Keratinocyte (primary cell): ENCODE results near the gene CDKN2C. TPM values are rescaled to one million over a fixed set of nuclear protein-coding genes. Genes with fewer than 3 reads are reported as not detected.

Experiments
- DNase-seq: peaks from one replicate; pipeline ENCODE4 v3.0.0-alpha.2; 2011; ENCODE audit warnings: low read depth, missing footprints, low spot score
- FAIRE-seq: peaks from 2 replicates; lab custom pipeline; 2011; peaks lifted over from hg19 to GRCh38; lab: Jason Lieb, UNC
- H2AFZ ChIP-seq: 2 replicates; pipeline ENCODE4 v1.6.0; 2012; ENCODE audit warnings: low read length, control low read depth, inconsistent platforms; ENCODE audit not compliant: control insufficient read depth
- H3K27ac ChIP-seq: 2 replicates; pipeline ENCODE4 v1.5.1; 2011; ENCODE audit warnings: low read length; ENCODE audit not compliant: control insufficient read depth, insufficient read depth
- H3K27me3 ChIP-seq: 3 replicates; pipeline ENCODE4 v1.6.0; 2011; ENCODE audit warnings: low read length; ENCODE audit not compliant: control insufficient read depth, insufficient read depth; ENCODE audit errors: extremely low read depth
- H3K36me3 ChIP-seq, 2 experiments: 2 replicates in 1 of 2; 3 replicates in 1 of 2; pipeline ENCODE4 v1.5.1; 2011; ENCODE audit warnings: low read length in 2 of 2, mild to moderate bottlenecking in 1 of 2; ENCODE audit not compliant: control insufficient read depth in 2 of 2, insufficient read depth in 2 of 2; ENCODE audit errors: extremely low read depth in 1 of 2
- H3K4me1 ChIP-seq: 3 replicates; pipeline ENCODE4 v1.5.1; 2011; ENCODE audit warnings: low read length; ENCODE audit not compliant: control insufficient read depth, insufficient read depth; ENCODE audit errors: extremely low read depth
- H3K4me2 ChIP-seq: 3 replicates; pipeline ENCODE4 v1.6.0; 2011; ENCODE audit warnings: low read depth, low read length; ENCODE audit not compliant: control insufficient read depth, insufficient read depth; ENCODE audit errors: extremely low read depth
- H3K4me3 ChIP-seq, 3 experiments: fragments of 200-600 bp in 1 of 3; sonication (generic) in 1 of 3; 2 replicates in 2 of 3; 3 replicates in 1 of 3; pipeline ENCODE4 v1.5.1; 2011 to 2016; ENCODE audit warnings: low read length in 3 of 3, mild to moderate bottlenecking in 3 of 3, control low read depth in 2 of 3, inconsistent platforms in 1 of 3, low read depth in 1 of 3, mixed read lengths in 1 of 3, mixed run types in 1 of 3, moderate library complexity in 1 of 3; ENCODE audit not compliant: control insufficient read depth in 2 of 3, insufficient read depth in 2 of 3; ENCODE audit errors: extremely low read depth in 1 of 3
- H3K79me2 ChIP-seq: 2 replicates; pipeline ENCODE4 v1.6.0; 2012; ENCODE audit warnings: low read length; ENCODE audit not compliant: control insufficient read depth, insufficient read depth
- H3K9ac ChIP-seq: 3 replicates; pipeline ENCODE4 v1.6.0; 2011; ENCODE audit warnings: low read length; ENCODE audit not compliant: control insufficient read depth, insufficient read depth; ENCODE audit errors: extremely low read depth
- H3K9me1 ChIP-seq: 3 replicates; pipeline ENCODE4 v1.6.0; 2011; ENCODE audit warnings: low read length; ENCODE audit not compliant: control insufficient read depth, insufficient read depth; ENCODE audit errors: extremely low read depth
- H3K9me3 ChIP-seq: 2 replicates; pipeline ENCODE4 v1.5.1; 2012; ENCODE audit warnings: low read depth, low read length; ENCODE audit not compliant: control insufficient read depth
- H4K20me1 ChIP-seq: 3 replicates; pipeline ENCODE4 v1.6.0; 2011; ENCODE audit warnings: low read length; ENCODE audit not compliant: control insufficient read depth, insufficient read depth; ENCODE audit errors: extremely low read depth
- CTCF ChIP-seq, 3 experiments: IDR thresholded peaks in 1 of 3; conservative IDR thresholded peaks in 1 of 3; optimal IDR thresholded peaks in 1 of 3; 2 replicates in 2 of 3; 3 replicates in 1 of 3; pipeline versions ENCODE3 to v1.5.1; 2011; ENCODE audit warnings: low read length in 3 of 3, mild to moderate bottlenecking in 3 of 3, moderate library complexity in 2 of 3, control low read depth in 1 of 3, inconsistent platforms in 1 of 3; ENCODE audit not compliant: insufficient read depth in 2 of 3; ENCODE audit errors: extremely low read depth in 1 of 3
- EZH2 ChIP-seq: IDR thresholded peaks from one replicate; pipeline ENCODE4 v1.6.1; 2012; ENCODE audit warnings: inconsistent platforms, mild to moderate bottlenecking, low read length, moderate library complexity
- dilution Hi-C: fragments of 300-500 bp; cut with MboI; formaldehyde crosslinking; loops from one replicate; pipeline ENCODE4 v1.7.0; 2020; ENCODE audit warnings: low sequenced_read_pairs; ENCODE audit not compliant: extremely low pct_ligation_motif_present
- polyA plus RNA-seq, 5 experiments: library from polyadenylated mRNA; depleted of rRNA in 3 of 5; stranded (reverse) in 3 of 5; stranded (forward) in 1 of 5; unstranded in 1 of 5; fragments of >200 nt; gene quantifications; 1 replicate in 1 of 5; 2 replicates in 3 of 5; 3 replicates in 1 of 5; pipeline versions ENCODE4 v1.2.1 to v1.2.3, GENCODE V29; 2011 to 2012; ENCODE audit warnings: missing spikeins in 2 of 5, low read depth in 1 of 5, low replicate concordance in 1 of 5

The CDKN2C gene
- polyA plus RNA-seq, 1 donor (not counting 4 experiments of a cell fraction or from before 2014, with no cell fraction given) = 1.3 TPM

- H3K4me3 ChIP-seq = peak within 1 kb of the TSS; percentile 60 to 95 (median 94)
- H3K9ac ChIP-seq = peak within 1 kb of the TSS; percentile 86
- H3K4me2 ChIP-seq = peak within 1 kb of the TSS; percentile 100
- FAIRE-seq = peak; percentile 85
- dilution Hi-C loops = no loop called here
- no peaks in the 10 kb centered on the region for H3K36me3 ChIP-seq
- H3K79me2 ChIP-seq = peaks cover 39% of the 10 kb centered on the region
- H4K20me1 ChIP-seq = no peaks in the 10 kb centered on the region
- peak; percentile 90 for DNase-seq
- no peaks in the 10 kb centered on the region for H3K27me3 ChIP-seq
- H3K9me3 ChIP-seq = no peaks in the 10 kb centered on the region
- peak within 1 kb of the TSS; percentile 99 for H2AFZ ChIP-seq
- H3K27ac ChIP-seq = peak within 1 kb of the TSS; percentile 90
- H3K9me1 ChIP-seq = no peaks in the 10 kb centered on the region
- peaks cover 7% of the 10 kb centered on the region for H3K4me1 ChIP-seq
- TF ChIP-seq CTCF (optimal IDR thresholded peaks at IDR 0.05 in 1 of 3, IDR thresholded peaks at IDR 0.05 in 1 of 3, conservative IDR thresholded peaks at IDR 0.05 in 1 of 3; ENCODE audit: extremely low read depth in 1 of 3, insufficient read depth in 2 of 3, low read length in 3 of 3) (peak; percentile 16 to 39 (median 36)), EZH2 (no peak)
Measured at GRCh38 chr1:50959913-50960844, 9.9 kb upstream of the CDKN2C start, which contains the start of gene FAF1. FAF1 (minus strand) TSS chr1:50960267; CDS start chr1:50959811, 456 bp downstream.

GRCh38 chr1:50964863-50965262 lies 5.2 kb upstream of the CDKN2C start:
- Histone ChIP-seq H3K27me3 (no peaks in the 10 kb centered on the region), H3K4me3 (no peak overlapping the region), H3K9me1 (no peaks in the 10 kb centered on the region), H3K27ac (no peak overlapping the region), H3K4me1 (peaks cover 9% of the 10 kb centered on the region), H3K9ac (no peak overlapping the region), H3K36me3 (no peaks in the 10 kb centered on the region), H2AFZ (no peak overlapping the region), H3K9me3 (no peaks in the 10 kb centered on the region), H3K79me2 (no peaks in the 10 kb centered on the region), H3K4me2 (no peak overlapping the region), H4K20me1 (no peaks in the 10 kb centered on the region)
- DNase-seq = no peak
- TF ChIP-seq CTCF (optimal IDR thresholded peaks at IDR 0.05 in 1 of 3, IDR thresholded peaks at IDR 0.05 in 1 of 3, conservative IDR thresholded peaks at IDR 0.05 in 1 of 3; ENCODE audit: extremely low read depth in 1 of 3, insufficient read depth in 2 of 3, low read length in 3 of 3) (no peak), EZH2 (no peak)
- no peak for FAIRE-seq
- dilution Hi-C loops = no loop called here
